NOMO-1 (cell line): ENCODE measurements around the gene RABGAP1L.
A peak's percentile ranks its signal among the peaks of the same experiment; 100 is the strongest.
"Not testable (repeated sequence)": the region's sequence is repeated elsewhere in the genome, so short reads cannot be mapped to it uniquely, and the experiment has no call there.

ENCODE experiments used
- DNase-seq, 2 experiments: peaks; one replicate each; lab custom pipeline; 2025; ENCODE audit not compliant: unreplicated experiment in 2 of 2; lab: John Stamatoyannopoulos, UW

Gene RABGAP1L

DNA sequence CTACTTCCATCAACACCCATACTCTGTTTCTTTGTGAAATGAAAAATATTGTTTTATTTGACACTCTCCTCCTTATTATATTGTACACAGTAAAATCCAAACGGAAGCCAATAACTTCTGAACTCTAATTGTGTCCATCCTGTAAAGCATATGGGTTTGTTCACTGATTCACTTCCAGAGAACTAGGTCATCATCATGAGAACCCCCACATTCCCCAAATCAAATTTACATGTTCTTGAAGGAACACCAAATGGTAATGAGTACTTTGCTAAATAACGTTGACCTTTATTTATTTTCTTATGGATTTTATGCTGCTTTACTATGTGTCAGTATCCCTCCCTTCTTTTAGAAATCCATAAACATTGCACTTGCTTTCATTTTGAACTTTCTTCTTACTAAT lies 627.0 kb downstream of the RABGAP1L start:
- no peak for DNase-seq

DNA sequence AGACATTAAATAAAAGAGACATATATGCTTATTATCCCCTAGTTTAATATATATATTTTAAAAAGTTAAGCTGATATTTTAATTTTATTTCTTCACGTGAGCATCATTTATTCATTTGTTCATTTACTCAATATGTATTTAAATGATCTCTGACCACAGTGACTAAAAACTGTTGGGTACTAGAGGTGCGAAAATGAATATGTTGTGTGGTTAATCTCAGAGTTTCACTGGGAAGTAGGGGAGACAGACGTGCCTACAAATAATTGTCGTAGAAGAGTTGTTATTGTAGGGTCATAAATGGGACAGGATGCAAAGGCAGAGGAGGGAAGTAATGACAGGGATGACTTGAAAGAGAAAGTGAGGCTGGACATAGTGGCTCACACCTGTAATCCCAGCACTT lies 627.4 kb downstream of the RABGAP1L start:
- no peak for DNase-seq

DNA sequence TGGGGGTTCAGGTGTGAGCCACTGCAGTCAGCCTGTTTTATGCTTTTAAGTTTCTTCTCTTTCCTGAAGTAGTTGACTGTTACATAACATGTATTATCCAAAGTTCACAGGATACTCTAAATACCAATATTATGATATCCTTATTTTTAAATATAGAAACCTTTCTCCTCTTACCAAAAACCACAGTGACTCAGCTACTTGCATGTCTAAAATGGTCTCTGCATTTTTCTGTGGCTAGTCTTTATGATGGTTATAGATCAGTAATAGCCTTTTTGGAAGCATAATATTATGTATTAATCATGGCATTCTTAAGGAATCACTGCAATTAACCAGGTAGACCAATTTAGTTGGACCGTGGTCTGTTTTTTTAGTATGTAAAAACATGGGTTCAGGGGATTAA lies 629.7 kb downstream of the RABGAP1L start:
- DNase-seq, result peak; percentile 36 to 77

DNA sequence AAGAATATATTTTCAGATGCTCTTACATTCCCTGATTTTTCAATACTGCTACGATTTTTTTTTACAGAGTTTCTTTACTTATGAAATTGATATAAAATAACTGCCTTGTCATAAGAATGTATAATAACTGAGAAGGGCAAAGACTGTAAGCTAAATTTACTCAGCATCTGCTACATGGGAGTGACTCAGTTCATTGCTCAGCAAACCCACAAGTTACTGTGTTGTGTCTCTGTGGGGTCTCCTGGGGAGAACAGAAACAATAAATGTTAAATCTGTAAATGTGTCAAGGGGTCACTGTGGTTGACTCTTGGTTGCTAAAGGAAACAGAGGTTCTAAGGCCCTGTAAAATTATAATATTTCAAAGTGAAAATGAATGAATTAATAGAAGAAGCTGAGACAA lies 630.1 kb downstream of the RABGAP1L start:
- peak in 1 of 2 experiments; percentile 21 for DNase-seq

DNA sequence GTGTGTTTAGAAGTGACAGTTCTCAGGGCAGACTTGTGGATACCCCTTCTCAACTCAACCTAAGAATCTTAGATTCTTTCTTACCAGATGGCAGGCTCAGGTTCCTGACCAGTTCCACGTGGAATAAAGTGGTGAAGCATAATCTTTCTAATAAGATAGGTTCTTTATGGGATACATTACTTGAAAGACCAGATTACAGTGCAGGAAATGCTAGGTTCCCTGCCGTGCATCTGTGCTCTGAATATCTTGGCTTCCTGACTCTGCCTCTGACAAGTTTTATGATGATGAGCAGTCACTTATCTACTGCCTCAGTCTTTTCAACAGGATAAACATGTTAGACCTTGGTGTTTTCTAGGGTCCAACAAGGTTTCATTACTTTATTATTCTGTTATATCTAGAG lies 632.5 kb downstream of the RABGAP1L start:
- DNase-seq, result no peak

DNA sequence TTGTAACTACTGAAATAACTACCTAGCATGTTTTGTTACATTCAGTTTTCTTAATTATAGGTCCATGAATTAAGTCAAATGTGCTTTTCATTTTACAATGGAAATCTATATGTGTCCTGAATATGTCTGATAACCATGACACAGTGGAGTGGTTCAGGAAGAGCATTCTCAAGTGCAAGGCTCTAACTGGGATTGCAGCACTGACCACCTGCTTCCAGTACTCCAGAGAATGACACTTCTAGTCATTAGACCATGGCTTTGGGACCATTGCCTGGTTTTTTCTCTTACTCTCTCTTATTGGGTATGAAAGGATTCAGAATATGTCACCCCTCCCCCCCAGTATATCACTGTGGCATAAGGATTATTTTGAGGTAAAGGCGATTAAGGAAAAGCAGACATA lies 635.5 kb downstream of the RABGAP1L start:
- no peak for DNase-seq

DNA sequence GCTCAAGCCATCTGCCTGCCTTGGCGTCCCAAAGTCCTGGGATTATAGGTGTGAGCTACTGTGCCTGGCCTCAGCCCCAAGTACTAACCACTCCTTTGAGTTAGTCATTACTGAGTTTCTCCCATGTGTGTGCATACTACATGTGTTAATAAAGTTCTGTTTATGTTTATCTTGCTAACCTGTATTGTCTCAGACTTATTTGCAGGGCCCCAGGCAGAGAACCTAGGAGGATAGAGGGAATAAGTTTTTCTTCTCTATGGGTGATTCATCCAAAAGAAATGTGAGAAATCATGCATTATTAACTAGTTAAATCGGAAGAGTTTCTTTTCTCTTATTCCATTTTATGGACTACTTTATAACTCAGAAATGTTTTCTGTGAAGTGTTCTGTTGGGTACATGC lies 636.5 kb downstream of the RABGAP1L start:
- no peak for DNase-seq

DNA sequence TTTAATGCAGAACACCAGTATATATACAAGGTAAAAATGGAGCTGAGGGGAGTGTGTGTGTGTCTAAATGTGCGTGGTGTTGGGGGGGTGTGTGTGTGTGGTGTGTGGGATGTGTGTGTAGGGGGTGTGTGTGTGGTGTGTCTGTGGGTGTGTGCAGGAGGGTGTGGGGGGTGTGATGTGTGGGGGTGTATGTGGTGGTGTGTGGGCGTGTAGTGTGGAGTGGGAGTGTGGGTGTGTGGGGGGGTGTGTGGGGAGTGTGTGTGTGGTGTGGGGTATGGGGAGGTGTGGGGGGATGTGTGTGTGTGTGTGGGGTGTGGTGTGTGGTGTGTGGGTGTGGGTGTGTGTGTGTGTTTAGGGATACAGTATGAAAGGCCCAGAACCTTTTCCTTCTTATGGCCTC lies 638.1 kb downstream of the RABGAP1L start:
- DNase-seq, result no peak

DNA sequence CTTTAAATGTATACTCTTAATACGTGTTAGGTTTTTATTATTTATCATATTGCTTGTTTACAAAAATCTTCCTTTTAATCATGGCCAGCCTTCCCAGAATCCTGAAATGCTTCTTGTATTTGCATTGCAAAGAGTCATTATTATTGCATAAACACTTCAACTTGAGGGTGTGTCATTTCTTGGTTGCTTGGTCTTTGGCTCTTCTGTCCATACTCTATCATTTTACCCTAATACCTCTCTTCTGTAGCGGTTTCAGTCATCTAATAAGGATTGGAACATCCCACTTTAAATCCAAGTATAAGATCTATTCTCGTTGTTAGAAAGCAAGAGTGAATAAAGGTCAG lies 639.8 kb downstream of the RABGAP1L start:
- no peak for DNase-seq

DNA sequence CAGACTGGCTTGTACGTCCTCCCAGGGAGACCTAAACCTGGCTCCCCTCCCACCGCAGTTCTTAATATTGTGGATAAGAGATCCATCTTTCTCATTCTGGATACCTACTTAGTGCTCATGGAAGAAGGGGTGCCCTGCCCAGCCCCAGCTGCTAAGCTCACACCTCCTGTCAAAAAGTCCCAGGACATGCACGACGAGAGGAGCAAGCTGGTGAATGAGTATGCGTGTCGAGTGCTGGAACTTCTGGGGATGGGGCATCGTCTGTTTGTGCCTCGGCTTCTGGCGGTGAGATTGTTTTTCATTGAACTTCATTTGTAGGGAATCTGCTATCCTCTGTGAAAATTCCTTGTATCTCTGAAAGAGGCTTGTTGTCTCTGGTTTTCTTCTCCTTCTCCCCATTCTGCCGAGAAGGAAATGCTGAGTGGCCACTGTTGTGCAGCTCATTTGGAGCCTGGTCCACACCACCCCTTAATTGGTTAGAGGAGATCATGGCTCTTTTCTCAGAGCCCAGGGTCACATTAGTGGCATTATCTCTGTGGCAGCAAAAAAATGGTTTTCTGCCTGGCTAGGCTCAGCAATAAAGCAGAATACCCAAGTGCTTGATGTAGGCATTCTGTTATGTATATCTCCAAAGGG lies 641.0 kb downstream of the RABGAP1L start:
- no peak for DNase-seq

DNA sequence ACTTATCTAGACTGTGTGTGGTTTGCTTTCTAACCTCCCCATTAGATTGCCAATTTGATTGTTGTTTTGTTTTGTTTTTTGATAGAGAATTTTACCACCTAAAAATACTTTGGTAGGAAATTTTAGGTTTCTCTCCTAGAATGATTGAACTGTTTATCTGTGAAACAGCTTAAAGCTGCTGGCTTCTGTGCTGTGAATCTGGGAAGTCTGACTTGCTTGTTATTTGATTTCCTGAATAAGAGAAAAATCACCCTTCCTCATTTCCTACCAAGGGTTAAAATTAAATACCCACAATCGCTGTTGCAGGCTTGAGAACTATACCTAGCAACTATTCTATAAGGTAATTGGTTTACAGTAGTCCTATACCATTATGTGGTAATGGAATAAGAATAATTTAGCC lies 641.6 kb downstream of the RABGAP1L start:
- DNase-seq, result no peak

DNA sequence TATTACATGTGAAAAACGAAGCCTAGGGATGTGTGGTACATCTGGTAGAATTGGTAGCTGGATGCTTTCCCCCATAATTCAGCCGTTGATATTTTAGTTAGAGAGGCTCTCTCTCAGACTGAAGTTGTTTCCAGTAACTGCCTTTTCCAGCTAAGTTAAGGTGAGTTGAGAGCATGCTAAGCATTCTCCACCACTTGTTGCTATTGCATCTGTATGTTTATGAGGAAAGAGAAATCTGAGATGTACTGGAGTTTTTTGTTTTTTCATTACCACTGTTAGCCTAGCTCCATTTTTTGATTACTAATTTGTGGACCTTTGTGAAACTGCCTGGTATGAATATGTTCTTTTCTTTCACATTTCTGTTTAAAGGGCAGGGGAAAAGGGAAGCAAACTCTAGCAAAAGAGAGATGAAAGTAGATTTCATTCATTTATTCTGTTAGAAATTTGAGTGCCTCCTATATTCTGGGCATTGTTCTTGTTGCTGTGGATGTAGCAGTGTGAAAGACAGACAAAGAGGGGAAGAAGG lies 650.5 kb downstream of the RABGAP1L start:
- no peak for DNase-seq

DNA sequence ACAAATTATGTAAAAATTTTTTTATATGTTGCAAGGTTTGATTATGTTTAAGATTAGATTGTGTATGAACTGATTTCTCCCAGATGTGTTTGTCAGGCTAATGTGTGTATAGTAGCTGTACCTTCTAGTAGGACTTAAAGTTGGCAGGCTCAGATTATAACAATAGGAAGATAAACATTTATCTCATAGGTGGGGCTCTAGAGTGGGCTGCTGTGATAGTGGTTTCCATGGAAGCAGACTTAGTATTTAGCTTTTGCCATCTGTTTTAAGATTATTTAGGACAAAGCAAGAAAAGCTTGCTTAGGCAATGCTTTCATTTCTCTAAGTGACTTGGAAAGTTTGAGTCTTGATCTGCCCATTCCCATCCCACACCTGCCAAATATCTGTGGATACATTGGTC lies 652.7 kb downstream of the RABGAP1L start:
- no peak for DNase-seq

DNA sequence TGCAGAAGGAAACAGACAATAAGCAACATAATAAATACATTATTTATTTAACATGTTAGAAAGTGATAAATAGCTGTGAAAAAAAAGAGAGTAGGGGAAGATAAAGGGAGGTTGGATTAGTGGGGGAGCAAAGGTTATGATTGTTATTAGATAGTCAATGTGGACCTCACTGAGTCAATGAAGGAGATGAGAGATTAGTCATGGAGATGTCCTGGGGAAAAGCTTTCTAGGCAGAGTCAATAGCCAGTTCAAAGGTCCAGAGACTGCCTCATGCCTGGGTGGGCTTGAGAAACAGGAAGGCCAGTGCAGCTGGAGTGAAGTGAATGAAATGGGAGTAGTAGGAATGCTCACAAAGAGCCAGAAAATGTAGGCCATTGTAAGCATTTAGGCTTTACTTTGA lies 653.3 kb downstream of the RABGAP1L start:
- no peak for DNase-seq

DNA sequence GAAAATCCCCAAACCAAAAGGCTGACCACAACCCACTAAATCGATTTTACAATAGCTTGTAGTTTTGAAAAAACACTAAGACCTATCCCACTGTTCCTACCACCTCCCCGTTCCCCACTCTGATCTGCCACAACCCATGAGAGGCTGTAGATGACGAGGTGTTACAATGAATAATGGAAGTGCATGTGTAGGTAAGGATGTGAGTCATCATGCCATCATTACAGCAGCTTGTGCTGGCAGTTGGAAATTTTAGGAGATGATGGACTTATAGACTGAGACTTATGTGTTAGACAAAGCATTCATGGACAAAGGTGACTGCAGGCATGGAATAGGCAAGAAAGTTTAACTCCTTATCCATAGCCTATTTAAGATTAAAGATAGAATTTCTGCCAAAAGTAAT lies 655.7 kb downstream of the RABGAP1L start:
- peak in 1 of 2 experiments; percentile 50 for DNase-seq

DNA sequence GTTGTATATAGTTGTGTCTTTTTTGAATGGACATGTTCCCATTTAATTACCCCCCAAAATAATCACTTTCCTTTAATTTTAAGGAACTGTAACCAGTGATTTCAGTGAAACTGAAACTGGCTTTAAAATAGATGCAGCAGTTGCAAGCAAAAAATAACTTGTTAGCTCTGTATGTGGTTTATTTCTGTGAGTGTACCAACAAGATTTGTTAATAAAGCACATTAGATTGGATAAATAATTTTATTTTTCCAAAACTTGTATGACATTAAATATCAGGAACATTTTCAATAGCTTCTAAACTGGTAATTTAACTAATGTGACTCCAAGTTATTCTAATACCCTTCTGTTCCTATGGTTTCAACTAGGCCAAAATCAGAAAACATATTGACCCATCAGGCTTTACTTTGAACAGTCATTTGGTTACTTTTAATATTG lies 656.2 kb downstream of the RABGAP1L start:
- peak; percentile 28 to 76 for DNase-seq

DNA sequence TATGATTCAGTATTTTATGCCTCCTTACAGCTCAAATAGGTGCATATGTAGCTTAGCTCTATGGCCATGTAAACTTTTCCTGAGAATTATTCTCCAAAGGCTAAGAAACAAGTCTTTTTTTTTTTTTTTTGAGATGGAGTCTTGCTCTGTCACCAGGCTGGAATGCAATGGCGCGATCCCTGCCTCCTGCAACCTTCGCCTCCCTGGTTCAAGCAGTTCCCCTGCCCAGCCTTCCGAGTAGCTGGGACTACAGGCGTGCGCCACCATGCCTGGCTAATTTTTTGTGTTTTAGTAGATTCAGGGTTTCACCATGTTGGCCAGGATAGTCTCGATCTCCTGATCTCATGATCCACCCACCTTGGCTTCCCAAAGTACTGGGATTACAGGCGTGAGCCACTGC lies 657.3 kb downstream of the RABGAP1L start:
- DNase-seq, result not testable (repeated sequence)

DNA sequence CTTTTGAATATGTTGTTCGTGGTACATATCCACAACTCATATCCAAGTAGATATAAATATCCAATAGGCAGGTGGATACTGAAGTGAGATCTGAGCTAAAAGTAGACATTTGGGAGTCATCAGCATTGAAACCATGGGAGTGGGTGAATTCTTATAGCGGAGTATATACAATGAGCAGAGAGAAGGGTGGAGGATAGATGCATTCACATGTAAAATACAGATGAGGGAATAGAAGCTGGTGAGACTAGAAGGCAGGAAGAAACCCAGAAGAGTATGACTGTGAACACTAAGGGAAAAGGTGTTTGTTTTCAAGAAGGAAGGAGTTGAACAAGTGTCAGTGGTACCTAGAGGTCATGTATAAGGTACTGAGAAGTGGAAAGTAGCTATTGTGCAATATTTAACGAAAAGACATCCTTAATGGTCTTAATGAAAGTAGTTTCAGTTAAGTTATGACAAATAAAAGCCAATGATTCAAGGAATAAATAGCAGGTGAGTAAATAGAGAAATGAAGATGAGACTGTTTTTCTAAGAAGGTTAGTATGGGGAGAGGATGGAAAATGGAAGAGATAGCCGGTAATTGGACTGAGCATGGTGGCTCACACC lies 658.8 kb downstream of the RABGAP1L start:
- no peak for DNase-seq

DNA sequence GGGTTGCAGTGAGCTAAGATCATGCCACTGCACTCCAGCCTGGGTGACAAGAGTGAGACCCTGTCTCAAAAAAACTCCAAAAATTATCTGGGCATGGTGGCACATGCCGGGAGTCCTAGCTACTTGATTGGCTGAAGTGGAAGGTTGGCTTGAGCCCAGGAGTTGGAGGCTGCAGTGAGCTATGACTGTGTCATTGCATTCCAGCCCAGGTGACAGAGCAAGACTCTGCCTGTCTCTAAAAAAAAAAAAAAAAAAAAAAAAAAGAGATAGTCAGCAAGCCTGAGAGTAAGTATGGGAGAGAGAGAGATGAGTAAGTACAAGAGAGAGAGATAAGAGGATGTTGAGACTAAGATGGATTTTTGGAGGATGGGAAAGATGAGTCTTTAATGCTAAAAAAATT lies 659.6 kb downstream of the RABGAP1L start:
- DNase-seq, result no peak

DNA sequence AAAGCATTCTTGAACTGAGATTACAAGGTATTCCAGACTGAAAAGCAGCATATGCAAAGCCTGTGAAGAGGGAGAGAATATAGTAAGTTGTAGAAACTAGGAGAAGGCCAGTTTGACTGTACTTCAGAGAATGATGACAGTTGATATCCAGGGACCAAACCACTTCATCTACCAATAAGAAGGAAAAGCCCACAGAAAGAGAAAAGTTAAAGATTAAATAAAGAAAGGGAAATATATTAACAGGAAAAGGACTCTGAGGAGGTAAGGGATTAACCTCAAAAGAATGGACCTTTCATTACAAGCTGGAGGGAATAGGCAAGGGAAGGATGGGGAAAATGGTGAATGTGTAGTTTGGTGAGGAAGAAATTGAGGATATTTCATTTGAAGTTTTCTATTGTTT lies 660.3 kb downstream of the RABGAP1L start:
- DNase-seq, result no peak

DNA sequence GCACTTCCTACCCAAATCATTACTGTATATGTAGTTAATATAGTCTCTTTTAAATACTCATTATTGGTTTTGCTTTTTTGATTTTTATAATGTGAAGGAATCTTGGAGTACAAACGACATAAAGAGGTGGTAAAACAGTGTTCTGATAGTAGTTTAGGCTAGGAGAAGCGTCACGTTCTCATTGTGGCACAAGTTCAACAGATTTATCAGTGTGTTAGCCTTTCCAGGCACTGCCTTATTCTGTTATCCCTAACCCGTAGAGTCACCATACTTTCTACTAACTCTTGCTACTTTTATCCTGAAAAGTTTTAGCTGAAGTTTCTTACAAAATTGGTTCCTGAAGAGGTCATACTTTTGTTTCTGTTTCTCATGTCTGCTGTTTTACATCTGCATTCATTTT lies 665.8 kb downstream of the RABGAP1L start:
- DNase-seq, result no peak

DNA sequence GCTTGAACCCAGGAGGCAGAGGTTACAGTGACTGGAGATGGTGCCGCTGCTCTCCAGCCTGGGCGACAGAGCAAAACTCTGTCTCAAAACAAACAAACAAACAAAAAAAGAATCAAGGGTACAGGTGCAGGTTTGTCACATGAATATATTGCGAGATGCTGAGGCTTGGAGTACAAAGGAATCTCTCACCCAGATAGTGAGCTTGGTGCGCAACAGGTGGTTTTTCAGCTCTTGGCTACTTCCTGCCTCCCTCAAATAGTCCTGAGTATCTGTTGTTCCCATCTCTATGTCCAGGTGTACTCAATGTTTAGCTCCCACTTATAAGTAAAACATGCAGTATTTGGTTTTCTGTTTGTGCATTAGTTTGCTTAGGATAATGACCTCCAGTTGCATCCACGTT lies 666.5 kb downstream of the RABGAP1L start:
- DNase-seq, result no peak

DNA sequence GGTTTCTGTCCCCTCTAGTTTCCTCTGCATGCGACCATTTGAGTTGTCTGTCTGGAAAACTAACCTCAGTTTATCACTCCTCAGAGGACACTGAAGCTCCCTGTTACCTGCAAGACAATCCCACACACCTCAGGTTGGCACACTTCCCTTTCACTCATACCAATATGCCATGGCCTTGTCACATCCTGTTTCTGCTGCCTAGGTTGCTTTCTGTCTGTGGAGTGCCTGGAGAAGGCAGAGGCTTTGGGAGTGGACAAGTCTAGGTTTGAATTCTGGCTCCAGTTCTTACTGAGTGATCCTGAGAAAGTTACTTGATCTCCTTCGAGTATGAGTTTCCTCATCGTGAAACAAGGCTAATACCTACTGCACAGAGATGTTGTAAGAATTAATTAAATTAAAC lies 668.9 kb downstream of the RABGAP1L start:
- no peak for DNase-seq
